Fibroblast of upper back skin (primary cell): Measurements from ENCODE around the gene PNPLA3.

Experiments used
- DNase-seq: peaks from one replicate; pipeline ENCODE4 v3.0.0-alpha.2; 2013

The PNPLA3 gene

DNA sequence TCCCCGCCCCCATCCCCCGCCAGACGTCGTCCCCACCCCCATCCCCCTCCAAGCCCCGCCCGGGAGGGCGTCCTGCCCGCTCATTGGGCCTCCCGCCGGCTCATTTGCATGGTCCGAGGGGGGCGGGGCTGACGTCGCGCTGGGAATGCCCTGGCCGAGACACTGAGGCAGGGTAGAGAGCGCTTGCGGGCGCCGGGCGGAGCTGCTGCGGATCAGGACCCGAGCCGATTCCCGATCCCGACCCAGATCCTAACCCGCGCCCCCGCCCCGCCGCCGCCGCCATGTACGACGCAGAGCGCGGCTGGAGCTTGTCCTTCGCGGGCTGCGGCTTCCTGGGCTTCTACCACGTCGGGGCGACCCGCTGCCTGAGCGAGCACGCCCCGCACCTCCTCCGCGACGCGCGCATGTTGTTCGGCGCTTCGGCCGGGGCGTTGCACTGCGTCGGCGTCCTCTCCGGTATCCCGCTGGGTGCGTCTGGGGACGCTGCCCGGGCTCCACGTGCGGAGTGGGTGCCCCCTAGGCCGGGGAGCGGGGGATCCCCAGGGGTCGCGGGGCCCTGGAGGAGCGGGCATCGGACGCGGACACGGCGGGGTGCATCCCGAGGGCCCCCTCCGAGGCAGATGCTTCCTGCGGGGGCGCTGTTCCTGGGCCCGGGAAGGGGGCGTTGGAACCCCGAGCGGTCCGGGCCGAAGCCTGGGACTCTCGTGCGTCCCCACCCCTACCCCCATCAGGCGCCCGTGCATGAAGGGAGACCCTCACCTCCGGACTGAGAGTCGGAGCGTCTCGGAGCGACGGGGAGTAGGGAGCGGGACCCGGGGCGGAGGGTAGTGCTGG is at the start of gene PNPLA3:
Gene PNPLA3 (plus strand): TSS at position 175 of the 834 bp plus-strand sequence. CDS start 107 bp downstream, at position 282.
- DNase-seq, result peak; percentile 87

DNA sequence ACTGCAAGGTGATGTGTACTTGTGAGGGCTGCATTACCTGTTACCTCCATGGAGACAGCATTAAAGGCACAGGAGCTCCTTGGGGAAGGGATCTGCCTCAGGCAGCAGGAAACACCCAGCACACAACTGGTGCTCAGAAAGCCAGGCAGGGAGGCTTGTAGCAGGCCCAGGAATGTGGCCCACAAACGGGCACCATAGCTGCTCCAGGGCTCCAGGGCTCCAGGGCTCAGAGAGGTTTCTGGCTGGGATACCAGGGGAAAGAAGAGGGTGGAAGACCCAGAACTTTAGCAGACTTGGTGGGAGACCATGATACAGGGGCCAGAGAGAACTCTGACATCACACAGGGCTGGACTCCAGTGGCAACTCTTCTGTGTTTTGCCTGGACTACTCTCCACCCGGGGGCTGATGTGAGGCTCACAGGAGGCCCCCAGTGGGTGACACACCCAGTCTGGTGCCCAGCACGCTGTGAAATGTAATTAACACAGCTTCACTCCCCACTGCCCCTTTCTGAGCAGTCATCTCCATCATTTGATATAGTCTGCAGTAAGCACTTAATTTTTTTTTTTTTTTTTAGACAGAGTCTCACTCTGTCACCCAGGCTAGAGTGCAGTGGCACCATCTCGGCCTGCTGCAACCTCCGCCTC is 46.6 kb upstream of the PNPLA3 start:
- DNase-seq, result no peak

DNA sequence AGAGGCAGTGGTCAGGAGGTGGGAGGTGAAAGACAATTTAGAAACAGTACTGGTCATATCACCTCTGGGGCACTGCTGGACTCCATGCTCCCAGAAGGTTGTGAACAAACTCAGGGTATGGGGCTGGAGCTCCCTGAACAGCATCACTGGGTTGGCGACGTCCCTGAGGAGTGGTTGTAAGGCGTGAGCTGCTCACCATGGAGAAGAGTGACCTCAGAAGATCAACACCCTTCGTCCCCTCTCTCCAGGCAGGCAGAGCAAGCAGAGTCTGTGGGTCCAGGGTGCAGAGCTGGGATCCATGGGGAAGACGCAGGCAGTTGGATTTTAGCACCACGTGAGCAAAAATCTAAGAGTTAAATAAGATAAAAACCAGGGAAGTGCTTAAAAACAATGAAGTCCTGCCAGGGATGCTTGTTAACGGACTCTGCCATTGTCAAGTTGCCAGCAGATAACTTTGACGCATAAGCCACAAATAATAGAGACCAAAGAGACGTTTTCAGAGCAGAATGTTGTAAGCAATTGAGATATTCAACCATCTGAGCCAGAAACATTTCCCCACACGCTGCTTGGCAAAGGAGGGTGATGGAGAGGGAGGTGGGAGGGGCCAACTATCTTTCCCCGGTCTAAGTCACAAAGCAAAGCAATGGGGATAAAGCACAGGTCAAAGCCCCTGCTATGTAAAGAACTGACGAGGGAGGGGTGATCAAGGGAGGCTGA is 45.4 kb upstream of the PNPLA3 start:
- DNase-seq, result no peak

GRCh38 chr22:43878831-43879550 is 44.6 kb upstream of the PNPLA3 start:
- no peak for DNase-seq

GRCh38 chr22:43879901-43880540 is 43.6 kb upstream of the PNPLA3 start:
- no peak for DNase-seq

DNA sequence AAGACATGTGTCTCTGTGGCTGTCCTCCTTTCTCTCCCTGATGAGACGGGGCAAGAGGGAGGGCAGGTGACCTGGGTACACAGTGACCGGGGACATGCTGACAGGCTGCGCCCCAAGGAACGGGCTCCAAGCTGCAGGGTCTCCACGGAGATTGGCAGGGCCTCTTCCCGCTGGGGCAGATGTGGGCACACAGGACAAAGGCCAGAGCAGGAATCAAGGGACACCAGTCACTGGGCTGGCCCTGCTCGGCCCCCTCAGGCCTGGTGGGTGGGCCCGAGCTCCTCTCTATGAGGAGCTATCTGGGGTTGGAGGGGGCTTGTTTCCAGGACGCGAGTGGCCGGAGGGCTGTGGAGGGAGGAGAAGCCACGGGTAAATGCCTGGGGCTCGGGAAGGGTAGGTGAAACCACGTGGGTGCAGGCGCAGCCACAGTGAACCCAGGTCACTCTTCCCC is 43.0 kb upstream of the PNPLA3 start:
- no peak for DNase-seq

DNA sequence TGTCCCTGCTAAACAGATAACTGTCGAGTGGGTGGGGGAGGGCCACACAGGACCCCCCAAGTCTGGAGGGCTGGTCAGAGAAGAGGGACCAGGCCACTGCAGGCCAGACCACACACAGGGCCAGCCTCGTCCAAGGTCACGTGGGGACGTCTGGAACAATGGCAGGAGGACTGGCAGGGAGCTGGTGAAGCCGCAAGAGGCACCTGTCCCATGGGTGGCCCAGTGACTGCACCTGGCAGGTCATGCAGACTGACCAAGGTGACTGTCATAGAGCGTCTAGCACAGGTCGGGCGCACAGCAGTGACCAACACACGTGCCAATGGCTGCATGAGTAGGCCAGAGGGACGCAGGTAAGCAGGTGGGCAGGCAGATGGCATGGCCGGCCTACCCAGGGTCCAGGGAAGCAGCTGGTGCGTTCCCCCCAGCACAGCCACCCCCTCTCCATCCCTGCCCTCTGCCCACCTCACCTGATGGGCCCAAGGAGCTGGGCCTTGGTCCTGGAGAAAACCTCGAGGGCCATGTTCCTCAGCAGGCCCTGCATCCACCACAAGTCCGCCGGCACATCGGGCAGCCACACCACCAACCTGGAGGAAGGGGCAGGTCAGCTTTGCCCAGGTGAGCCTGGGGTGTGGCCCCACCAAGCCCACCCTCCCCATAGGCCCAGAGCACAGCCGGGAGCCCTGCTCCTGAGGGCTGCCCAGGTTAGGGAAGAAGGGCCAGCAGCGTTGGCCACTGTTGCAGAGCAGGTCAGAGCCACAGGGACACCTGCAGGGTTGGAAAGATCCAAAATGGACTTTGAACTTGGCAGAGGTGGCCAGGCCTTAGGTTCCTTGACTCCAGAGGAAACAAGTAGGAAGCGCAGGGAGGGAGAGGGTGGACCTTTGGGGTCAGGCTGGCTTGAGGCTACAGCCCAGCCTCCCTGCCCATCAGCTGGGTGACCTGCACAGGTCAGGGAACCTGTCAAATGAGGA is 42.2 kb upstream of the PNPLA3 start:
- DNase-seq, result no peak

DNA sequence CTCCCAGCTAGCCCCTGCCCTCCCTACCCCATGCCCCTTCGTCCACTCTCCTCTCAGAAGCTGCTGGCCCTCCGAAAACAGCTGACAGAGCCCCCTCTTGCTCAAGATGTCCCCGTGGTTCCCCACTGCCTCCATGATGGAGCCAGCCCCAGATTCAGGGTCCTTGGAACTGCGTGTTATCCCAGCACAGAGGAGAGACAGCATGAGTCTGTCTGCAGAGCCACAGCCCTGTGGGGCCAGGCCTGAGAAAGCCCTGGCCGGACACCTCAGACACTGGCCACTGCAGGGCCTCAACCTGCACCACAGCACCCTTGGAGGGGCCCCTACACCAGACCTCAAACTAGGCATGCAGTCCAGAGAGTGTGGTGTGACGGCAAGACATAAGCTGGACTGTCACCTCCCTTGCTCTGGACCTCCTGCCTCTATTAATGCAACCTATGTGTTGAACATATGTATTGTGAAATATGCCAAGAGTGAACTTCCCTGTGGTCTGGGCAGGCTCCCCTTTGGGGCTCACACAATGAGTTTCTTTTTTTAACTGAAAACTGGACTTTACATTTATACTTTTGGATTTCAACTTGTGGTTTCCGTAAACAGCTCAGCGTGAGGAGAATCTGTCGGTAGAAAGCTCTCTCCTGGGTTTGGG is 41.4 kb upstream of the PNPLA3 start:
- no peak for DNase-seq

DNA sequence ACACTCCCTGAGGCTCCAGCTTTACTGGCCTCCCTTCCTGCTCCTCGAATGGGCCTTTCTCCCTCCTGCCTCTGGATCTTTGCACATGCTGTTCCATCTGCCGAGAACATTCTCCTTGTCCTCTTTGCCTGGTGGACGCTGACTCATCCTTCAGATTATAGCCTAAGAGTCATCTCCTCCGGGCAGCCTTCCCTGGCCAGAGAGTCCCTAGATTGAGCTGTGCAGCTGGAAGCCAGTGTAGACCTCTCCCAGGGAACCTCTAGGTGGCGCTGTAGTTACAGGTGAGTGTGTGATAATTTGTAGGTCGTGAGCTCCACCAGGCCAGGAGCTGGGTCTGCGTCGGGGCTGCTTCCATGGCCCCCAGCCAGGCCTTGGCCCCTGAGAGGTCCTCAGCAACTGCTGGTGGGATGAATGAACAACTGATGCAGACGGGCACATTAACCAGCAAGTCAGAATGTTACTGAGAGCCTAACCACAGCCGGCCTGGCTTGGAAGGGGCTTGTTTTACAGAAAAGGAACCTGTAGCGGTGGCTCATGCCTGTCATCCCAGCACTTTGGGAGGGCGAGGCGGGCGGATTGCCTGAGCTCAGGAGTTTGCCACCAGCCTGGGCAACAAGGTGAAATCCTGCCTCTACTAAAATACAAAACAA is 40.5 kb upstream of the PNPLA3 start:
- DNase-seq, result peak; percentile 60

DNA sequence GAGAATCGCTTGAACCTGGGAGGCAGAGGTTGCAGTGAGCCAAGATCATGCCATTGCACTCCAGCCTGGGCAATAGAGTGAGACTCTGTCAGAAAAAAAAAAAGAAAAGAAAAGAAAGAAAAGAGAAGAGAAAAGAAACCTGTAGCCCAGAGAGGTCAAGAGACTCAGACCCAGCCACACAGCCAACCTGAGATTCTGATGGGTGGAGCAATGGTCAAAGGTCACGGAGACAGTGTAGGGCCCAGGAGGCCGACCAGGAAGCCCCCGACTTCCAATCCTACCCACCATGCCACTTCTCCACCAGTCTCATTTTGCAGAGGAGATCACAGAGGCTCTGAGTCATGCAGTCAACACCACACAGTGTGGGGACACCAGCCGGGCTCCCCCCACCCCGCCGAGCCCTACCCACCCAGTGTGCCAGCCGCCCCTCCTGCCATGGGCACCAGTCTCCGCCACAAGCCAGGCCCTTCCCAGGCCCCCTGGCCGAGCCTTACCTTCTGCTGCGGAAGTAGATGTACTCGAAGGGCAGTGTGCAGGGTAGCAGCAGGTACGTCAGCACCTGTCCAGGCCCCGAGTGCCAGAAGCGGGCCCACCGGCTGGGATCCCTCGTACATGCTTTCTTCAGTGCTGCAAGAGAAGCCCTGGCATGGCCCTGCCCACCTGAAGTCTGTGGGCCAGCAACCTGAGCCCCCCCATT is 39.7 kb upstream of the PNPLA3 start:
- no peak for DNase-seq

- DNase-seq, result peak; percentile 31
Observed at GRCh38 chr22:43884600-43885318, 38.8 kb upstream of the PNPLA3 start.

DNA sequence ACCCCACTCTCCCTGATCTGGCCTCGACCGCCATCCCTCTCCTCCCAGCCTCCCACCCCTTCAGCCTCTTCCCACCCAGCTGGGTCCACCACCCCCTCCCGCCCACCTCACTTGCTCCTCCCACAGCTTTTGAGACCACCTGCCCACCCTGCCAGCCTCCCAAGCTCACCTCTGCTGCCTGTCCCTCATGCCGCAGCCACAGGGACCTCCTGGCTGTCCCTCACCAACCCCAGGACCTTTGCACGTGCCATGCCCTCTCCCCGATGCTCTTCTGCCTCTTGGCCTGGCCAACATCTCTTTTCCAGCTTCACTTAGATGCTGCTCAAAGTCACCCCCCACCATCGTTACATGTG is 38.3 kb upstream of the PNPLA3 start:
- DNase-seq, result no peak

- DNase-seq, result no peak
Observed at GRCh38 chr22:43885786-43886185, 37.8 kb upstream of the PNPLA3 start.

DNA sequence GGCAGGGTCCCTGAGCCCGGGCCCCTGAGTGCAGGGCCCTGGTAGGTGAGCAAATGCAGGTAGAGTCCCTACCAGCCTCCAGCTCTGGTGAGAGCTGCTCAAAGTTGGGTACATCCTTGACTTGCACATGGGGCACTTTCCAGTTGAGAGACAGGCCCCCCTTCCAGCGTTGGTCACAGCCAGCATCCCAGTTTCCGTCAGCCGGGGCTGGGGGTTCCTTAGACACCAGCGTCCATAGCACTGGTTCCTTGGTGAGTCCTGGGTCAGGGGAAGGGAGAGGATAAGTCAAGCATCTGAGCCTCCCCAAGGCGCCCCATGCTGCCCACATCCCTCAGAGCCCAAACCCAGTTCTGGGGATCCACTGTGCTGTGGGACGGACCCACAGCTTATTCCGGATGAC is 37.4 kb upstream of the PNPLA3 start:
- DNase-seq, result no peak

GRCh38 chr22:43887391-43887790 is 36.2 kb upstream of the PNPLA3 start:
- no peak for DNase-seq

GRCh38 chr22:43888740-43889139 is 34.9 kb upstream of the PNPLA3 start:
- no peak for DNase-seq

DNA sequence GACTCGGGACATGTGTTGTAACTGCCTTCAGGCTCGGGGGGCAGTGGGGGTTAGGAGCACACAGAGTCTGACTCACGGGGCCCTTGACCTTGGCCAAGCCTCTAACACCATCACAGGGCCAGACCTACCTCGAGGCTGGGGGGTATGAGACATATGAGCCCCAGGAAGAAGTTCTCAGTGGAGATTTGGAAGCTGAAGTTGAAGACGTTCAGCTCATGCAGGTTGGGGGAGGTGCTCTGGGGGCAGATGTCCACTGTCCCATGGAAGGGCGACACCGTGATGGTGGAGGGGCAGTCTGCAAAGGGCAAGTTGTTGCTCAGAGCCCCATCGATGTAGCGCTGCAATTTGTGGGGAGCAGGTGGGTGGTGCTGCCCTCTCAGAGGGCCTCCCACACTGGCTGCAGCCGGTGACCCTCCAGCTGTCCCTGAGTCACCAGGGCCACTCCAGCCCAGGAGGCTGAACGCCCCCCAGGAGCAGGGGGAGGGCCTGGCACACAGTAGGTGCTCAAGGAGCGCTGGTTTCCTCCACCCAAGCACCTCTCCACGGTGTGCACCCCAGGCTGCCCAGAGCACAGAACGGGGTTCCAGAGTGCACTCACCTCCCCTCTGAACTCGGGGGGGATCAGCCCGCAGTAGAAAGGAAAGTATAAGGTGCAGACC is 34.3 kb upstream of the PNPLA3 start:
- no peak for DNase-seq

DNA sequence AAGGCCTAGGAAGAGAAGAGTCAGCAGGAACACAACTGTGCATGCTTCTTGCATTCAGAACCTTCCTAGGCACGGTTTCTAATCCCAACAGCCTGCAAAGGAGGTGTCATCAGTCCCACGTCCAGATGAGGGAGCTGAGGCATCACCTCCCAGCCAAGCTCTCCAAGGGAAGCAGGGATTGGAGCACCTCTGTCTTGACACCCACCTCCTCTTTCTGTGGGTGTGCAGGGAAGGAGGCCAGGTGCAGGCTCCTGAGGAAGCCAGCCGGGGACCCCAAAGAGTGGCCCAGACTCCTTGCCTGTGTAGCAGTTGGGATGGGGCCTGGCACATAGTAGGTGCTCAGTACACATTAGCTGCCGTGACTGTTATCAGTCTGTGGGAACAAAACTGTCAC is 33.7 kb upstream of the PNPLA3 start:
- no peak for DNase-seq
